Measurements from ENCODE around the gene FAM50A. TPM values are rescaled to one million over a fixed set of nuclear protein-coding genes. Genes with fewer than 3 reads are reported as not detected.

Gene FAM50A
- total RNA-seq, 1 donor from 2014 or later = 108 TPM

DNA sequence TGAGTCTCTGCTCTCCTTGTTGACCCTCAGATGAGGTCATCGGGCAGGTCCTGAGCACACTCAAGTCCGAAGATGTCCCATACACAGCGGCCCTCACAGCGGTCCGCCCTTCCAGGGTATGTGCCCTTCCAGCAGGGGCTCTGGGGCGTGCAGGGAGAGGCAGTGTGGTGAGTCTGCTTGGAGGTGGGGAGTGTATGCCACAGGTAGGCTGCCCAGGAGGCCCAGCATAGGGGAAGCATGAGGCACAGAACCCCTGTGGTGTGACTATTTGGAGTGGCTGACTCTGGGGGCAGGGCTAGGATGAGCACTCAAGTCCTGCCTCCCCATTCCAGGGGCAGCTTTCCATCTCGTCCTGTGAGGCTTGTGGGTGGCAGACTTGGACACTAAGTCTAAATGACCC lies 10.3 kb upstream of the FAM50A start:
- peaks cover 6% of the 10 kb centered on the region for H3K36me3 Mint-ChIP-seq (ENCODE audit: low read depth)
- TF ChIP-seq, protein P1, sequence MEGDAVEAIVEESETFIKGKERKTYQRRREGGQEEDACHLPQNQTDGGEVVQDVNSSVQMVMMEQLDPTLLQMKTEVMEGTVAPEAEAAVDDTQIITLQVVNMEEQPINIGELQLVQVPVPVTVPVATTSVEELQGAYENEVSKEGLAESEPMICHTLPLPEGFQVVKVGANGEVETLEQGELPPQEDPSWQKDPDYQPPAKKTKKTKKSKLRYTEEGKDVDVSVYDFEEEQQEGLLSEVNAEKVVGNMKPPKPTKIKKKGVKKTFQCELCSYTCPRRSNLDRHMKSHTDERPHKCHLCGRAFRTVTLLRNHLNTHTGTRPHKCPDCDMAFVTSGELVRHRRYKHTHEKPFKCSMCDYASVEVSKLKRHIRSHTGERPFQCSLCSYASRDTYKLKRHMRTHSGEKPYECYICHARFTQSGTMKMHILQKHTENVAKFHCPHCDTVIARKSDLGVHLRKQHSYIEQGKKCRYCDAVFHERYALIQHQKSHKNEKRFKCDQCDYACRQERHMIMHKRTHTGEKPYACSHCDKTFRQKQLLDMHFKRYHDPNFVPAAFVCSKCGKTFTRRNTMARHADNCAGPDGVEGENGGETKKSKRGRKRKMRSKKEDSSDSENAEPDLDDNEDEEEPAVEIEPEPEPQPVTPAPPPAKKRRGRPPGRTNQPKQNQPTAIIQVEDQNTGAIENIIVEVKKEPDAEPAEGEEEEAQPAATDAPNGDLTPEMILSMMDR (IDR thresholded peaks at IDR 0.05) = no peak
- no peaks in the 10 kb centered on the region for H3K27me3 Mint-ChIP-seq (ENCODE audit: low read depth)
- H3K9me3 Mint-ChIP-seq (ENCODE audit: low read depth) = peaks cover 5% of the 10 kb centered on the region
- H3K4me3 Mint-ChIP-seq (ENCODE audit: unreplicated experiment) = no peak overlapping the region
- no peak overlapping the region for H3K27ac Mint-ChIP-seq (ENCODE audit: unreplicated experiment)
- H3K4me1 Mint-ChIP-seq (ENCODE audit: low read depth) = peaks cover 26% of the 10 kb centered on the region
- no peak for DNase-seq (ENCODE audit: low spot score)

DNA sequence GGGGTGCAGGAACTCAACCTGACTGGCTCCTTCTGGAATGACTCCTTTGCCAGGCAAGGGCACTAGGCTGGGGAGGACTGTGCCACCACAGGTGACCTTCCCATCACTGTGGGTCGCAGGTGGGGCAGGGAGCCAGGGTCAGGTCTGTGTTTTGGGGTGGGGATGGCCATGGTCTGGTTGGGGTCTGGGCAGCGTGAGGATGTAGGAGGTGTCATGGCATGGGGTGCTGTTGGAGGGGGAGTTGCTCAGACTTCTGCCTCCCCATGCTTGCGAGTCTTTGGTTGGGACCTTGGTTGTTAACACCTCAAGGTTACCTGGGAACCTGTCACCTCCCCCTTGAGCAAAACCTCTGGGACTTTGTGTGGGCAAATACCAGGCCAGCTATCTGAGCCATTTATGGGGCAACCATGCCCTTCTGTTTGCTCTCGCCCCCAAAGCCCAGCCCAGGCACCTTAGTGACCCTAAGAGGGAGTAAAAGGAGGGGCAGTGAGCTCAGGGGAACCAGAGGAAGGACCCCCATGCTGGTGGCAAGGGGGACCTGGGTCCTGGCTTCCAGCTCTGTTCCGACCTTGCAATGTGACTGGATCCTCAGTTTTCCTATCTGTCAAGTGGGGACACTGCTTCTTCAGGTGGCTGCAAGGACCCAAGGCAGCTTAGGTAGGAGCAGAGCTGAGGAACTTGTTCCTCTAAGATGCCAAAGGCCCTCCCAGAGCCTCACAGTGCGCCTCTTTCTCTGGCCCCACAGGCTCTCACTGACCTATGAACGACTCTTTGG lies 9.4 kb upstream of the FAM50A start:
- Mint-ChIP-seq H3K36me3 (ENCODE audit: low read depth) (peaks cover 6% of the 10 kb centered on the region), H3K27me3 (ENCODE audit: low read depth) (no peaks in the 10 kb centered on the region), H3K9me3 (ENCODE audit: low read depth) (peaks cover 5% of the 10 kb centered on the region), H3K4me1 (ENCODE audit: low read depth) (peaks cover 25% of the 10 kb centered on the region), H3K27ac (ENCODE audit: unreplicated experiment) (no peak overlapping the region), H3K4me3 (ENCODE audit: unreplicated experiment) (no peak overlapping the region)
- no peak for DNase-seq (ENCODE audit: low spot score)
- TF ChIP-seq, protein P1 (IDR thresholded peaks at IDR 0.05) = no peak

DNA sequence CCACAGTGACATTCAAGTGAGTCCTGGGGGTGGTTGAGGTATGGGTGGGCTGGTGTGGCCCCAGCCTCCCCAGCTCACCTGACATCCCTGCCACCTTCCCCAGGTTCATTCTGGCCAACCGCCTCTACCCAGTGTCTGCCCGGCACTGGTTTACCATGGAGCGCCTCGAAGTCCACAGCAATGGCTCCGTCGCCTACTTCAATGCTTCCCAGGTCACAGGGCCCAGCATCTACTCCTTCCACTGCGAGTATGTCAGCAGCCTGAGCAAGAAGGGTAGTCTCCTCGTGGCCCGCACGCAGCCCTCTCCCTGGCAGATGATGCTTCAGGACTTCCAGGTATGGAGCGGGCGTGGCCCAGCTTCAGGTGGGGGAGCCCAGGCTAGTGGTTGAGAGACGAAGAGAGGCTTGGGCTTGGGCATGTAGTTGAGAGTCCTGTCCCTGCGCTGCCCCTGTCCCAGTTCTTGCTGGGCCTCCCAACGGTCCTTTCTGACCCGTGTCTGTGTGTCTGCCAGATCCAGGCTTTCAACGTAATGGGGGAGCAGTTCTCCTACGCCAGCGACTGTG lies 8.7 kb upstream of the FAM50A start:
- DNase-seq (ENCODE audit: low spot score) = no peak
- Mint-ChIP-seq H3K4me1 (ENCODE audit: low read depth) (peaks cover 22% of the 10 kb centered on the region), H3K9me3 (ENCODE audit: low read depth) (peaks cover 5% of the 10 kb centered on the region), H3K36me3 (ENCODE audit: low read depth) (peaks cover 6% of the 10 kb centered on the region), H3K27me3 (ENCODE audit: low read depth) (no peaks in the 10 kb centered on the region), H3K4me3 (ENCODE audit: unreplicated experiment) (no peak overlapping the region), H3K27ac (ENCODE audit: unreplicated experiment) (no peak overlapping the region)
- TF ChIP-seq, protein P1 (IDR thresholded peaks at IDR 0.05) = no peak

DNA sequence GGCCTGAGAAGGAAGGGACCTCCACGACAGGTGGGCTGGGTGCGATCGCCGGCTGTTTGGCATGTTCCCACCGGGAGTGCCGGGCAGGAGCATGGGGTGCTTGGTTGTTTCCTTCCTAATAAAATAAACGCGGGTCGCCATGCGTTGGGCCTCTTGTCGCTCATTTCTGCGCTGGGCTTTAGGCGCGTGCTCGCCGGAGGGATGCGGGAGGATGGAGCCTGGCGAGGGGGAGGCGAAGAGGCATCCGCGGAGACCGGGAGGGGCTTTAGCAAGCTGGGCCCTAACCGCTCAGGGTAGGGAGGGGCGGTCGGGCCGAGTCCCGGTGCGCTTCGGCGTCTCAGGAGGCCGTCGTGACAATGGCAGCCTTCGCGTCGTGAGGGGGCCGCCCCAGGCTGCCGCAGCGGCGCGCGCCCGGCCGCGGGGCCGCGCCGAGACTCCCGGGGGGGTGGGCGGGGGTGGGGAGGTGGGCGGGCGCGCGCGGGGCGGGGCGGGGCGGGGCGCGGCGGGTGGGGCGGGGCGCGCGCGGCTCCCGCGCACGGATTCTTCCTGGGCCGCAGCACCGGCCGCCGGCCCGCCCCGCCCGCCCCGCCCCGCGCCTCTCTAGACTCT lies 7.5 kb upstream of the FAM50A start:
- H3K36me3 Mint-ChIP-seq (ENCODE audit: low read depth) = peaks cover 6% of the 10 kb centered on the region
- H3K27me3 Mint-ChIP-seq (ENCODE audit: low read depth) = no peaks in the 10 kb centered on the region
- H3K27ac Mint-ChIP-seq (ENCODE audit: unreplicated experiment) = peak overlapping the region; percentile 73

More for the DNA sequence above, 7.5 kb upstream of the FAM50A start:
- Mint-ChIP-seq H3K9me3 (ENCODE audit: low read depth) (peaks cover 5% of the 10 kb centered on the region), H3K4me3 (ENCODE audit: unreplicated experiment) (peak overlapping the region; percentile 60), H3K4me1 (ENCODE audit: low read depth) (peaks cover 13% of the 10 kb centered on the region)
- no peak for DNase-seq (ENCODE audit: low spot score)
- TF ChIP-seq, protein P1 (IDR thresholded peaks at IDR 0.05) = no peak
